GM12878 (cell line): ENCODE data around the gene CA5A.

Experiments
- EP300 ChIP-seq, 2 experiments: fragments of 150-350 bp in 1 of 2; IDR thresholded peaks; 2 replicates each; pipeline ENCODE4 v1.6.1; 2011 to 2012; ENCODE audit warnings: low read depth in 2 of 2, low read length in 2 of 2, borderline replicate concordance in 1 of 2, improper control_type of control experiment in 1 of 2, inconsistent platforms in 1 of 2; ENCODE audit not compliant: control insufficient read depth in 1 of 2
- HCFC1 ChIP-seq: fragments of 150-350 bp; IDR thresholded peaks from 2 replicates; pipeline ENCODE4 v1.6.1; 2014; ENCODE audit warnings: low read length
- MEF2A ChIP-seq: IDR thresholded peaks from 2 replicates; pipeline ENCODE4 v1.6.1; 2011; ENCODE audit warnings: low read depth, mild to moderate bottlenecking, low read length, moderate library complexity; ENCODE audit not compliant: insufficient read depth
- TF ChIP-seq, protein P1 (sequence below), 3 experiments: IDR thresholded peaks in 2 of 3; conservative IDR thresholded peaks in 1 of 3; 2 replicates each; pipeline ENCODE4 v1.5.1; 2011; ENCODE audit warnings: low read depth in 3 of 3, low read length in 3 of 3, mild to moderate bottlenecking in 3 of 3, control low read depth in 2 of 3, moderate library complexity in 2 of 3, inconsistent platforms in 1 of 3, mixed read lengths in 1 of 3; ENCODE audit not compliant: control insufficient read depth in 2 of 3, insufficient read depth in 1 of 3; ENCODE audit errors: extremely low read depth in 1 of 3

GRCh38 chr16:87966064-87966645, 29.8 kb upstream of the CA5A start:
- TF ChIP-seq, protein P1, sequence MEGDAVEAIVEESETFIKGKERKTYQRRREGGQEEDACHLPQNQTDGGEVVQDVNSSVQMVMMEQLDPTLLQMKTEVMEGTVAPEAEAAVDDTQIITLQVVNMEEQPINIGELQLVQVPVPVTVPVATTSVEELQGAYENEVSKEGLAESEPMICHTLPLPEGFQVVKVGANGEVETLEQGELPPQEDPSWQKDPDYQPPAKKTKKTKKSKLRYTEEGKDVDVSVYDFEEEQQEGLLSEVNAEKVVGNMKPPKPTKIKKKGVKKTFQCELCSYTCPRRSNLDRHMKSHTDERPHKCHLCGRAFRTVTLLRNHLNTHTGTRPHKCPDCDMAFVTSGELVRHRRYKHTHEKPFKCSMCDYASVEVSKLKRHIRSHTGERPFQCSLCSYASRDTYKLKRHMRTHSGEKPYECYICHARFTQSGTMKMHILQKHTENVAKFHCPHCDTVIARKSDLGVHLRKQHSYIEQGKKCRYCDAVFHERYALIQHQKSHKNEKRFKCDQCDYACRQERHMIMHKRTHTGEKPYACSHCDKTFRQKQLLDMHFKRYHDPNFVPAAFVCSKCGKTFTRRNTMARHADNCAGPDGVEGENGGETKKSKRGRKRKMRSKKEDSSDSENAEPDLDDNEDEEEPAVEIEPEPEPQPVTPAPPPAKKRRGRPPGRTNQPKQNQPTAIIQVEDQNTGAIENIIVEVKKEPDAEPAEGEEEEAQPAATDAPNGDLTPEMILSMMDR (IDR thresholded peaks at IDR 0.05 in 2 of 3, conservative IDR thresholded peaks at IDR 0.05 in 1 of 3; ENCODE audit: control insufficient read depth in 2 of 3, extremely low read depth in 1 of 3, insufficient read depth in 1 of 3, low read depth in 3 of 3, low read length in 3 of 3): no peak
- TF ChIP-seq HCFC1 (no peak), MEF2A (no peak), EP300 (IDR thresholded peaks at IDR 0.05; ENCODE audit: borderline replicate concordance in 1 of 2, control insufficient read depth in 1 of 2, low read depth in 2 of 2, low read length in 2 of 2) (no peak)
